Activated T-cell treated with anti-CD3 and anti-CD28 coated beads, Interleukin-2, amount 50 U/mL, for 1 hour (primary cell): ENCODE results near the gene PRPSAP2.
"Not testable (repeated sequence)": the region's sequence is repeated elsewhere in the genome, so short reads cannot be mapped to it uniquely, and the experiment has no call there.

Source experiments
- DNase-seq: peaks from one replicate; pipeline ENCODE4 v3.0.0-alpha.2; 2020

PRPSAP2 gene

DNA sequence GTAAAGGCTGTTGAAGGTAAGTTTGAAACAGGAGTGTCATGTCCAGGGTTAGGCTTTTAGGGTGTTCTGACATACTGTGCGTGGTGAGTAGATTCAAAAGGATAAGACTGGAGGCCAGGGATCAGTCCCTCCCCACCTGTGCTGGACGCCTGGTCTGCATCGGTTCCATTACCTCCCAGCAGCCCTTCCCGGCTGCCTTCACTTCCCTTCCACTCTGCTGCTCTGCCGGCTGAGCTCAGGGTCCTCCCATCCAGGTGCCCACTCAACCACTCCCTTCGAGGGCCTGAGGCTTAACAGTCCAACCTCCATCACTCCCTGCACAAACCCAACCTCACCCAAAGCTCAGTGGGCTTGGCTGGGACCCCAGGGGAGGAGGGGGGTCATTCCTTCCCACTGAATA is 89.9 kb downstream of the PRPSAP2 start:
- DNase-seq = no peak

DNA sequence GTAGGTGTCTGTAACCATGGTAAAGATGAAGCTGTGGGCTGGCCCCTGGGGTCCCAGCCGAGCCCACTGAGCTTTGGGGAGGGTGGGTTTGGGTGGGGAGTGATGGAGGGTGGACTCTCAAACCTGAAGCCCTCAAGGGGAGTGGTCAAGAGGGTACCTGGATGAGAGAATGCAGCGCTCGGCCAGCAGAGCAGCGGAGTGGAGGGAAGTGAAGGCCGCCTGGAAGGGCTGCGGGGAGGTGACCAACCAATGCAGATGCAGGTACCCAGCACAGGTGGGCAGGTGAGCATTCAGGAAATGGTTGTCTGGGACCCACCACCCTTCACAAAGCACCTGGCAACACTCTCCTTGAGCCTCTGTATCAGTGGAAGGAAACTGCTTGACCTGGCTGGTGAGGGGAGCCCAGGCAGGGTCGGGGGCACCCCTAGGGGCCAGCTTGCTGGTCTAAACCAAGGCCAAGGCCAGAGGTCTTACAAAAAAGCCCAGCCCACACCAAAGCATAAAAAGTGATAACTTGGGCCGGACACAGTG is 90.6 kb downstream of the PRPSAP2 start:
- no peak for DNase-seq

DNA sequence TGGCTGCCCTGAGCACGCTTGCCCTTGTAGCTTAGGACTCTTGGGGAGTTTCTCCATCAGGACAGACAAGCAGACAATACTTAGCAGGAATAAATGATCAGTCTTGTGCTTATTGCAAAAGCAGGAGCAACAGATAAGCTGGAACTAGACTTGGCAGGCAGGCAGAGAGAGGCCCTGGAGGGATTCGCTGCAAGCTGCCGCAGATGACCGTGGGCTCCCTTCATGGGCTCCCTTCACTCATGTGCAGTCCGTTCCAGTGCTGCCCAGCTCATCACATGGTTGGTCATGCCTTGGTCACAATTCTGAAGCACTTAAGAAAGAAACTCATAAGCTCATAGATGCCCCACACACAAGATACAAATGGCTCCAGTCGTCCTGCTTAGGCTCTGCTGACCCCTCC is 91.6 kb downstream of the PRPSAP2 start:
- DNase-seq = no peak

DNA sequence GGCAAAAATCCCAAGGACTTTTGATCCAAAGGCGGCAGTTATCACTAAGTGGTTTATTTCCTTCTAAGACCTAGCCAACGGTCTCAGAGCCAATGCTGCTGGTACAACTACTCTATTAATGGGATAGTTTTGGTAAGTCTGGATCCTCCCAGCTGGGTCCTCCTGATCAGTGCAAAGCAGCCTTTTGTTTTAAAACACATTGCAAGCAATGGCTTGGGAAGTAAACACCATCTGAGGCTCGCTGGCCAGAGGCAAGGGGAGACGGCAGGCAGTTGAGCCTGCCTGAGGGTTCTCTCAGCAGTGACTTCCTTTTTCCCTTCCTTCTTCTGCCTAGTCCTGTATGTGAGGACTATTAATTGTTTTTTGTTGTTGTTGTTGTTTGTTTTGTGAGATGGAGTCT is 92.4 kb downstream of the PRPSAP2 start:
- no peak for DNase-seq

DNA sequence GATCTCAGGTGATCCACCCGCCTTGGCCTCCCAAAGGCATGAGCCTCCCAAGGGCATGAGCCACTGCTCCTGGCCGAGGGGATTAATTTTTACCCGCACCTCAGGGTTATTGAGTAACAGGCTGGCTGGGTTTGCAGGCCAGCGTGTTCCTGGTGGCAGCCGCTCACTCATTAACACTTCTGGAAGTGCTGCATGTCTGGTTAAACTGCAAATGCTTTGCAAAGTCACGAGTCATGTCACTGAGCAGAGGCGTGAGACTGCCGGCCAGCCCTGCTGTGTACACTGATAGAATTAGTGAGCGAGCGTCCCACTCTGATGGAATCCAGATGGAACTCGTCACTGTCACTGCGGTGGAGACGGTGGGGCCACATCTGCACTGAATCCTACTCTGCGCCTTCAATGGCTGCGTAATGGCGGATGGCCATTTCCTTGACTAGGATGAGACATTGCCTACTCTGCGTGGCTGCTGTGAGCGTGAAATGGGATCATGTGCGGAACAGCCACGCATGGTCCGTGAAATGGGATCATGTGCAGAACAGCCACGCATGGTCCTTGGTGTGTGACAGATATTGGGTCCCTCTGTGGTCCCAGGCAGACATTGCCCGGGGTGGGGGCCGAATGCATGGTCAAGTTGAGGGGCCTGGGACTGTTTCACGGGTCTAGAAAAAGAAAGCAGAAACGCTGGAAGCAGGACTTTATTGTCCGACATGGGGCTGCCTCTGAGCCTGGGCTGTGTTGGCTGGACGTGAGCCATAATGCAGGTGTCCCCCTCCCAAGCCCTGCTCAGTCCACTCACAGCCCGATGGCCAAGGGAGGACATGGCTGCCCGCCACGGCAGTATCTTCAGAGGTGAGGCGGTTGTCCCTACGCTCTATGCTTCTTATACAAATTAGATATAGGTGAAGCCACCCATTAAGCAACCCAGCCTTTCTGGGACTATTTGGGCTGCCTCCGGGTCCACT is 93.3 kb downstream of the PRPSAP2 start:
- no peak for DNase-seq

DNA sequence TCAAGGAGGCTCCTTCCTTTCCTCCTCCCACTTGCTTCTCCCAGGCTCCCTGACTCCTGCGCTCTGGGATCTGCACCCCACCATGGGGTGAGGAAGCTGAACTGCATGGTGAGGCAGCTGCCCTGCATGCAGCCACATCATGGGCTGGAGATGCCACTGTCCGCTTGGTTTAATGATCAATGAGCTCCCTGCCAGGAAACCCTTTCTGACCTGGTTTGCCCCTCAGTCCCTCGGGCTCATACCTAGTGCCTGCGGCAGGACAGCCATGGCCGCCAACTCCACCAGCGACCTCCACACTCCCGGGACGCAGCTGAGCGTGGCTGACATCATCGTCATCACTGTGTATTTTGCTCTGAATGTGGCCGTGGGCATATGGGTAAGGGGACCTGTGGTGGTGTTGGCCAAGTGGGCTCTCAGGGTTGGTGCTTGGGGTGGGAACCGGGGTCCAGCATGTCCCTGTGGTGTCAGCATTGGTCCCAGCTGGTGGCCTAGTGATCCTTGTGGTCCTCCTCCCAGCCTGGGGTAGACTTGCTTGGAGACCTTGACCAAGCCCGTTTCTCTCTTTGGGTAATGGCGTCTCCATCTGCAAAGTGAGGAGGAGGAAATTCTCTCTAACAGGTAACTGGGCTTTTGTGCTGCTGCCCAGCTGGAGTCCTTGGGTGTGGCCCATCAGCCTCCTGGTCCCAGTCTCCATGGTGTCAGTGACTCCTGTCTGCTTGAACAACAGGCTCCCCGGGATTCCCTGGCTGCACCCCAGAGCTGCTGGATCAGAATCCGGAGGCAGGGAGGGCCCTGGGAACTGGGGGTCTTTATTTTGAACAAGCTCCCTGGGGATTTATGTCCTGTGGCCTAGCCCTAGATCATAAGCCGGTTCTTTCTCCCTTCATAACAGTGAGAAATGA is 94.3 kb downstream of the PRPSAP2 start, which contains the start of gene SLC5A10:
Gene SLC5A10 (plus strand): TSS at position 225 of the 902 bp plus-strand sequence. CDS start 41 bp downstream, at position 266.
- no peak for DNase-seq

DNA sequence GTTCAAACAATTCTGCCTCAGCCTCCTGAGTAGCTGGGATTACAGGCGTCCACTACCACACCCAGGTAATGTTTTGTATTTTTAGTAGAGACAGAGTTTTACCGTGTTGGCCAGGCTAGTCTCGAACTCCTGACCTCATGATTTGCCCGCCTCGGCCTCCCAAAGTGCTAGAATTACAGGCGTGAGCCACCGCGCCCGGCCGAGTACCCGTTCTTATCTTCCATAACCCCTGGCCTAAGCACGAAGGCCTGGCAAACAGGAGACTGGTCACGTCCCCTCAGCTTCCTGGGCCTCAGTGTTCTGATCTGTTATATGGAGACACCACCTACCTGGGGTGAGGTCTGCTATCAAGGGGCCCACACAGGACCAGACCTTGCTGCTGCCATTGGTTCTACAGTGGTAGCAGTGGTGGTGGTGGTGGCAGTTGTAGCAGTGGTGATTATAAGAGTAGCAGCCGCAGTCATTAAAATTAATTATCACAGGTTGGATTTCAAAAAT is 95.3 kb downstream of the PRPSAP2 start:
- DNase-seq = no peak

DNA sequence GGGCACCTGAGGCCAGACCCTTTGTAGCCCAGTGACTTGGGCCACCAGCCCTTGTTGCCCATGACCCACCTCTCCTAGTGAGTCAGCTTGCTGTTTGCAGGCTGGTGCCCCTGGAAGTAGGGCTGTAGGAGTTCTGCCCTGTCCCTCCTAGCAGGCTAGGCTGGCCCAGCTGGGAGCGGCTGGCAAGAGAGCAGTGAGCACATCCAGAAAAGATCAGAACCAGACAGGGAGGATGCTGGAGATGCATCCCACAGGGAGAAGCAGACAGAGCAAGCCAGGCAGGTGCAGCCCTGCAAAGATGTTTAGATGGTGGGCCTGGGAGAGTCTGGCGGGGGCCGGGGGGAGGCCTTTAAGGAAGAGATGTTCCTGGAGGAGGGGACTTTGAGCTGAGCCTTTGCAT is 96.4 kb downstream of the PRPSAP2 start:
- no peak for DNase-seq

DNA sequence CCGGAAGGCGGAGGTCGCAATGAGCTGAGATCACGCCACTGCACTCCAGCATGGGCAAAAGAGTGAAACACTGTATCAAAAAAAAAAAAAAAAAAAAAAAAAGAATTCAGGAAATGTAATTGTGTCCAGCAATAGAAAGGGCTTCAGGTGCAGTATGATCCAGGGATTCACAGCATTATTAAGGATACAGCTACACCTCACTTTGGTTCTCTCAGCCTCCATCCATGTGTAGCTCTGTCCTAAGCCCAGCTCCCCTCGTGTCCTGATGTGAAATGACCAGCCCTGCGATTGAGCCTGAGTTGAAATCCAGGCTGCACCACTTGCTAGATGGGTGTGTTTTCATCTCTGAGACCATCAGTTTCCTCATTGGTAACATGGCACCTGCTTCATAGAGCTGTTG is 97.1 kb downstream of the PRPSAP2 start:
- no peak for DNase-seq

DNA sequence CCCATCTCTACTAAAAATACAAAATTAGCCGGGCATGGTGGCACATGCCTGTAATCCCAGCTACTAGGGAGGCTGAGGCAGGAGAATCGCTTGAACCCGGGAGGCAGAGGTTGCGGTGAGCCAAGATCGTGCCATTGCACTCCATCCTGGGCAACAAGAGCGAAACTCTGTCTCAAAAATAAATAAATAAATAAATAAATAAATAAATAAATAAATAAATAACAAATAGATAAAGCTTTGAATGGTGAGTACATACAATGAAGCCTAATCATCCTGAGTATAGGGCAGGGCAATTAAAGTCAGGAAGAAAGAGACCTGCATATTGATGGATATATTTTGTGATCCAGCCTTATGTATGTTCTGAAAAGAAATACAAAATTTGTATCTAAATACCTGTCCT is 98.1 kb downstream of the PRPSAP2 start:
- not testable (repeated sequence) for DNase-seq

DNA sequence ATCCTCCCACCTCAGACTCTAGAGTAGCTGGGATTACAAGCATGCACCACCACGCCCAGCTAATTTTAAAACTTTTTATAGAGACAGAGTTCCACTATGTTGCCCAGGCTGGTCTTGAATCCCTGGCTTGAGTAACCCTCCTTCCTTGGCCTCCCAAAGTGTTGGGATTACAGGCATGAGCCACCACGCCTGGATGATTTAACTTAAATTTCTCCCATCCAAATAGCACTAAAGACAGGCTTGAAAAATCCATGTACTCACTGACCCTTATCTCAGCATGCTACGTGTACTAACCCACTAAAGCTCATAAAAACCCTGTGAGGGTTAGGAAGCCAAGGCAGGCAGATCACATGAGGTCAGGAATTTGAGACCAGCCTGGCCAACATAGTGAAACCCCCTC is 98.7 kb downstream of the PRPSAP2 start:
- no peak for DNase-seq

DNA sequence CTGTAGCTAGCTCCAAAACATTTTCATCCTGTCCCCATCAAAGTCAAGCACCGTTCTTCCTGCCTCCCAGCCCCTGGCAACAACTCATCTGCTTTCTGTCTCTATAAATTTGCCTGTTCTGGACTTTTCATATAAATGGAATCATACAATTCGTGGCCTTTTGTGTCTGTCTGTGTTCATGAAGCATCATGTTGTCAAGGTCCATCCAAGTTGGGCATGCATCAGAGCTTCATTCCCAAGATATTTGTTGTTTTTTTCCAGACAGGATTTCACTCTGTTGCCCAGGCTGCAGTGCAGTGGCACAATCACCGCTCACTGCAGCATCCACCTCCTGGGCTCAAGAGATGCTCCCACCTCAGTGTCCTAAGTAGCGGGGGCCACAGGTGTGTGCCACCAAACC is 99.9 kb downstream of the PRPSAP2 start:
- no peak for DNase-seq

DNA sequence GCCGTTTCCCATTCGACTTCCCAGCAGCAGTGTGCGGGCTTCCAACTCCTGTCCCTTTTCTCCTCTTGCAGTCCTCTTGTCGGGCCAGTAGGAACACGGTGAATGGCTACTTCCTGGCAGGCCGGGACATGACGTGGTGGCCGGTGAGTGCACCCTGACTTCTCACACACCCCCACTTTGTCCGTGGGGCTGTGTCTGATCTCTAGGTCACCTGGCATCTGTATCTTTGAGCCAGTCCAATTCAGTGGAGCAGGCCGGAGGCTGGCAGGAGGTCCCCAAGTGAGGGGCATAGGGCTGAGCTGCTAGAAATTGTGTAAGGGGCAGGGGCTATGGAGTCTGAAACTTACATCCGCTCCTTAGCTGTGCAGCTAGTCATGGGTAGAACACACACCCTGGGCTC is 100.7 kb downstream of the PRPSAP2 start:
- no peak for DNase-seq

DNA sequence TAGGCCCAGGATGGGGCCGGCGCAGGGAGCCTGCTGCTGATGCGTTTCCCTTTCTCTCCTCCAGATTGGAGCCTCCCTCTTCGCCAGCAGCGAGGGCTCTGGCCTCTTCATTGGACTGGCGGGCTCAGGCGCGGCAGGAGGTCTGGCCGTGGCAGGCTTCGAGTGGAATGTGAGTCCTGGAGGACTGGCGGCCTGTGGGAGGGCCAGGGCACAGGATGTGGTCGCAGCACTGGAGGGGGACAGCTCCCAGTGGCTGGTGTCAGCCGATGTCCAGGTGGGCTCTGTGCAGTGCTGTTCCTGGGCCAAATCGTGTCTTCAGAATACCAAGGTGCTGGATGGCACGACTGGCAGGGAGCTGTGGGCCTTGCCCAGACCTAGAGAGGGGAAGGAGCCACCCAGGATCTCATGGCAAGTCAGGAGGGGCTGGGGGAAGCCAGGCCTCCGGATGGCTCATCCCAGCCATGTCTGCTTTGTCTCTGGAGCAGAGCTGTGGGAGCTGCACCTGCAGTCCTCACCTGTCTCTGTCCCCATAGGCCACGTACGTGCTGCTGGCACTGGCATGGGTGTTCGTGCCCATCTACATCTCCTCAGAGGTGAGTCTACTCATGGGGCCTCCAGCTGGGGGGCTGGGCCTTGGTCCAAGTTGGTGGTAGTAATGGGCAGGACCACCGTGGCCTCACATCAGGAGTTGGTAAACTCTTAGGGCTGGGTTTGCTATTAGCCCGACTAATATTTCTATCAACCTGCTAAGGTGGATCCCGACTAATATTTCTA is 101.3 kb downstream of the PRPSAP2 start:
- no peak for DNase-seq

DNA sequence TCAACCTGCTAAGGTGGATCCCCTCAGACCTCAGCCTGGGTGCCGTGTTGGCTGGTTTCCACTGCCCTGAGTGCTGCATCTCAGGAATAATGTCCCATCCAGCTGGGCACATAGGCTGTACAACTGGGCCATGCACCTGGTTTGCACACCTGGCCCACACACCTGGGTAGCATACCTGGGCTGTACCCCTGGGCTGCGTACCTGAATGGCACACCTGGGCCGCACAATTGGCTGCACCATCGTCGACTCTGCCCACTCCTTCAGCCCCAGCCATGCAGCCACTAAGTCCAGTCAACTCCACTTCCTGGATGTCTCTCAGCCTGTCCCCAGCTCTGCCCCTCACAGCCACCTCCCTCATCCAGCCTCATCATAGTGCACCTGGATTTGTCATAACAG is 101.9 kb downstream of the PRPSAP2 start:
- DNase-seq = no peak

DNA sequence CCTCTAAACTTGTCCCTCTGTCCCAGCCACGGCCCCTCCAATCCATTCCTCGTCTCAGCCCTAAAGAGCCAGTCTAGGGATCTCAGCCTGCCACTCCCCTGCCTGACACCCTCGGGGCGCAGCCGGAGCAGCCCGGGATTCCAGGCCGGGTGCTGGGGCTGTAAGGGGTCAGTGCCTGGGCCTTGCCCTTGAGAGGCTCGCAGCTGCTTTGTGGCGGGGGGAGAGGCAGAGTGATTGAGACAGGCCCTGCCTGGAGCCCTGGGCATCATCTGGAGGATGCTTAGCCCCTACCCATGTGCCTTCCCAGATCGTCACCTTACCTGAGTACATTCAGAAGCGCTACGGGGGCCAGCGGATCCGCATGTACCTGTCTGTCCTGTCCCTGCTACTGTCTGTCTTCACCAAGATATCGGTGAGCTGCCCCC is 102.3 kb downstream of the PRPSAP2 start:
- DNase-seq = no peak

DNA sequence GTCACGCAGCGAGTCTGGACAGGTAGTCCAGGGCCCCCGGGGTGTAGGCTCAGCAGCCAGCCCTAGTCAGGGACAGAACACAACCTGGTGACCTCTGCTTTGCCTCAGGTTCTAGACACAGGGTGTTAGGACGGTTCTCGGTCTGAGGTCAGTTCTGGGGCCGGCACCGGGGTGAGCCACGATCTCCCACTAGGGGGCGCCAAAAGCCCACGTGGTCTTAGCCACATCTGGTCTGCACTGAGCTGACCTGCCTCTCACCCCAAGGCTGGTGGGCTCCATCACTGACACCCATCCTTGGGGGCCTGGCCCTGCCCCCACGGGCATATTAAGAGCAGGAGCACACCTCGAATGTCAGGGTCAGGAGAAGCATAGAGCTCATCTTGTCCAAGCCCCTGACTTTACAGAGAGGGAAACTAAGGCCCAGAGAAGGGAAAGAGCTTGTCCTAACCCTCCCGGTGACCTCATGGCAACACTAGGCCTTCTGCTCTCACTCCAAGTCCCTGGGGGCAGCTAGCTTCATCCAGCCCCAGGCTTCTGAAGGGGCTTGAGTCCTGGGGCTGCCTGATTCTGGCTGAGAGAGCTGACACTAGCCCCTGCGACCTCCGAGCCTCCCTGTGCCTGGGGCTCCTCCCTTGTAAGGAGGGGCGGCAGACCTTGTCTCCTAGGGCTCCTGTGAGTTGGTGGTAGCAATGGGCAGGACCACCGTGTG is 103.0 kb downstream of the PRPSAP2 start:
- DNase-seq = peak; percentile 82

DNA sequence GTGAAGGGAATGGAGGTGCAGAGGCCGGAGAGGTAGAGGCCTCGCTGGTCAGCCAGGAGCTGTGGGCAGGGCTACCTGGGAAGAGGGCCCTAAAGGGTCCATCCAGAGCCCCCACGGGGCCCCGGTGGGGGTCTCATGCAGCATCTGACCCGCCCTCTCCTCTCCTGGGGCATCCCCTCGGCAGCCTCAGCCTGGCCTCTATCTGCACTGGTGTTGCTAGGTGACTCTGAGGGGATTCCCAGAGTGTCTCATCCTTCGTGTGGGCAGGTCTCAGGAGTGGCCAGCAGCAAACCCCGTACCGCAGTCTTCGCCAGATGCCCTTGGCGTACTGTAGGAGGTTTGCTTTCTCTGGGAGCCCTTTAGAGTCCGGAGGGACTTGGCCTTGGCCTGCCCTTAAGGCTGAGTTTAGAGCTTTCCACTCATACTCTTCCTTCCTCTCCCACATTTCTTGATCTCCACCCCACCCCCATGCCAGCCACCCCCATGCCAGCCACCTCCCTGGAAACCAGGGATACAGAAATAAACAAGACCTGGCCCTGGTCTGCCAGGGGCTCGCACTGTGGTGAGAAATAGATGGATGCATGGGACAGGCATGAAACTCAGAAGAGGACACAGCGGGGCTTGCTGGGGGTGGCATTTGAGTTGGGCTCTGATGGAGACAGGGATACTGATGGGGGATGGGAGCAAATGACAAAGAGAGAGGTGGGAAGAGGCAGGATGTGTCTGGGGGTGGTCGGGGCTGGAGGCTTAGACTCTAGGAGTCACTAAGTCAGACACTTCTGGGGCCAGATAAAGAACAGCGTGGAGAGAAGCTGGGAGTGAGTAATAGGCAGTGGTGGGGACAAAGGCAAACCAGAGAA is 103.9 kb downstream of the PRPSAP2 start:
- DNase-seq = no peak

DNA sequence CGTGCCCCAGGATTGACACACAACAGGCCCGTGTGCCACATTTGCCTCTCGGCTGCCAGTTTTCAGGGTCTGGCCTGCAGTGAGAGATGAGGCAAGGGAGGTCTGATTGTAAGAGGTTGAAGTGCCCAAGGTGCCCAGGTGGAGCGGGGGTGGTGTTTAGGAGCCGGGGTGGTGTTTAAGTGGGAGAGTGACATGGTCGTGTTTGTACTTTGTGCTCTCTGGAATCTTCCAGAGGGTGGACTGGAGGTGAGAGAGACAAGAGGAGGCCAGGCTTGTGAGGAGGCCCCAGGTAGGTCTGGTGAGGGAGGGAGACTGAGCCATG is 104.5 kb downstream of the PRPSAP2 start:
- DNase-seq = no peak

DNA sequence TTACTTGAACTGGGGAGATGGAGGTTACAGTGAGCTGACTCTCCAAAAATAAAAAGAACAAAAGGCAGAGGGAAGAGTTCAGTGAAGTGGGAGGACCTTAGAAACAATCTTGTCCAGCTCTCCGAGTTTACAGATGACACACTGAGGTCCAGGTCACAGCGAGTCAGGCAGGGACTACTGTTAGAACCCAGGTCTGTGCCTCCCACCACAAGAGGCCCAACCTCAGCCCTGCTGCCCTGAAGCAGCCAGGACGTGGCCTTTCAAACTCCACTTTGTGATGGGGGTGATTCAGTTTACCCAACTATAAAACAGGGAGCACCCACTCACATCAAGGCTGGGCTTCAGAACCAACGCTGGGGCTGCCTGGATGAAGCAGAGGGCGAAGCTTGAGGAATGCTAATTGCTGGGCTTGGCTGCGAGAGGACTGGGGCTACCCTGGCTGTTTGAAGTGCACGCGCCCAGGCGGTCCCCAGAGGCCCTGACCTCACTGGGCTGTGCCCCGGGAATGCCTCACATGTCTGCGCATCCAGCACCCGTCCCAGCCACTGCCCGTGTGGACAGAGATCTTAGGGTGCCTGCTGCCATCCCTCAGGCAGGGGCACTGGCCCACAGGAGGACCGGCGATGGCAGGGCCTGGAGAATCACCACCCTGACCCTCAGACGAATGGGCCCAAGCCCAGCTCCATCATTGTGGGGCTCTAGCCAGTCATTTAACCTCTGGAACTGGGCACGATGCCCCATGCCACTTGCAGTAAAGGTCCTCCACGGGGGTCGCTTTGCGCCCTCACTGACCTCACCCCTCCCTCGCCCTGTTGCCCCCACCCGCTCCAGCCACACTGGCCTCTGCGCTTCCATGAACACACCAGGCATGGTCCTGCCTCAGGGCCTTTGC is 105.4 kb downstream of the PRPSAP2 start:
- no peak for DNase-seq
